Tibial nerve (tissue), 4 donors: ENCODE results near the gene KLHL30. TPM values are rescaled to one million over a fixed set of nuclear protein-coding genes. Genes with fewer than 3 reads are reported as not detected.

Source experiments
- DNase-seq, 2 donors: peaks; one replicate each; pipeline ENCODE4 v3.0.0-alpha.2; 2019; ENCODE audit warnings: low spot score in 2 of 2
- H3K27ac ChIP-seq, 4 donors: fragments of 200-600 bp; sonication (generic) in 3 of 4; one replicate each; pipeline ENCODE4 v1.5.1; 2017 to 2019; ENCODE audit warnings: mild to moderate bottlenecking in 1 of 4
- H3K27me3 ChIP-seq, 2 donors: fragments of 200-600 bp; sonication (generic) in 1 of 2; one replicate each; pipeline versions ENCODE4 v1.5.1 to v1.6.0; 2017 to 2019
- H3K36me3 ChIP-seq, 3 donors: fragments of 200-600 bp; sonication (generic); one replicate each; pipeline ENCODE4 v1.5.1; 2018 to 2019
- H3K4me1 ChIP-seq, 4 donors: fragments of 200-600 bp; sonication (generic) in 3 of 4; one replicate each; pipeline ENCODE4 v1.5.1; 2017 to 2019
- H3K4me3 ChIP-seq, 4 donors: fragments of 200-600 bp; sonication (generic) in 3 of 4; one replicate each; pipeline ENCODE4 v1.5.1; 2017 to 2019; ENCODE audit warnings: mild to moderate bottlenecking in 1 of 4, moderate library complexity in 1 of 4
- H3K9me3 ChIP-seq, 4 donors: fragments of 200-600 bp; sonication (generic) in 3 of 4; one replicate each; pipeline ENCODE4 v1.5.1; 2017 to 2019
- CTCF ChIP-seq, 5 experiments: fragments of 200-600 bp in 3 of 5; fragments of 450-650 bp in 2 of 5; sonication (generic) in 3 of 5; IDR thresholded peaks; one replicate each; pipeline ENCODE4 v1.5.1; 2016 to 2019; ENCODE audit warnings: antibody characterized with exemption in 5 of 5, mild to moderate bottlenecking in 3 of 5, moderate library complexity in 2 of 5
- EP300 ChIP-seq, 2 donors: sonication (generic); formaldehyde crosslinking; IDR thresholded peaks; one replicate each; pipeline ENCODE4 v1.6.1; 2017; ENCODE audit warnings: antibody characterized with exemption in 2 of 2, mild to moderate bottlenecking in 1 of 2
- POLR2A ChIP-seq, 2 donors: fragments of 450-650 bp; IDR thresholded peaks; one replicate each; pipeline ENCODE4 v1.6.1; 2017; ENCODE audit warnings: antibody characterized with exemption in 2 of 2, mild to moderate bottlenecking in 2 of 2, moderate library complexity in 2 of 2
- WGBS, 2 donors: methylation state at CpG; one replicate each; pipeline ENCODE4 v1.1.5; 2018; 5-methylcytosine and 5-hydroxymethylcytosine counted together
- total RNA-seq, 4 donors: library from RNA; depleted of rRNA; stranded (reverse); fragments of >200 nt; gene quantifications; one replicate each; pipeline ENCODE4 v1.1.0, GENCODE V29; 2016

Gene KLHL30
- total RNA-seq, 4 donors from 2014 or later: 0.63 to 2.1 (median 1.6) TPM

- Histone ChIP-seq H3K36me3 (peaks cover 0 to 8% (median 0%) of the 10 kb centered on the region in 3 donors), H3K9me3 (no peaks in the 10 kb centered on the region), H3K4me3 (no peak overlapping the region), H3K27me3 (no peaks in the 10 kb centered on the region), H3K4me1 (peaks cover 0 to 13% (median 0%) of the 10 kb centered on the region in 4 donors), H3K27ac (no peak overlapping the region)
- TF ChIP-seq CTCF (IDR thresholded peaks at IDR 0.05) (no peak), EP300 (IDR thresholded peaks at IDR 0.05) (no peak), POLR2A (IDR thresholded peaks at IDR 0.05) (no peak)
- no peak for DNase-seq
- WGBS, 2 donors: 87 to 95% methylated on average over 14 of the region's 14 CpGs
These were observed 6.6 kb upstream of the KLHL30 start for GRCh38 chr2:238131761-238132462.

- H3K36me3 ChIP-seq: peaks cover 0 to 8% (median 0%) of the 10 kb centered on the region in 3 donors
- no peak for DNase-seq
- peaks cover 0 to 4% (median 0%) of the 10 kb centered on the region in 4 donors for H3K4me1 ChIP-seq
- 71 to 76% methylated on average over 20 to 22 of the region's 23 CpGs for WGBS, 2 donors
- no peak for TF ChIP-seq EP300 (IDR thresholded peaks at IDR 0.05)
- TF ChIP-seq CTCF (IDR thresholded peaks at IDR 0.05): no peak
- no peak for TF ChIP-seq POLR2A (IDR thresholded peaks at IDR 0.05)
- no peak overlapping the region for H3K4me3 ChIP-seq
- no peaks in the 10 kb centered on the region for H3K27me3 ChIP-seq
- no peaks in the 10 kb centered on the region for H3K9me3 ChIP-seq
- H3K27ac ChIP-seq: no peak overlapping the region
These were observed 5.7 kb upstream of the KLHL30 start for GRCh38 chr2:238132463-238133450.

GRCh38 chr2:238133499-238134392, 4.7 kb upstream of the KLHL30 start:
- no peak overlapping the region for H3K27ac ChIP-seq
- H3K4me1 ChIP-seq: peaks cover 0 to 9% (median 1%) of the 10 kb centered on the region in 4 donors
- peaks cover 0 to 3% of the 10 kb centered on the region in 2 donors for H3K27me3 ChIP-seq
- no peak for TF ChIP-seq POLR2A (IDR thresholded peaks at IDR 0.05)
- no peak for DNase-seq
- H3K36me3 ChIP-seq: peaks cover 0 to 8% (median 0%) of the 10 kb centered on the region in 3 donors
- WGBS, 2 donors: 63 to 67% methylated on average over 12 to 13 of the region's 14 CpGs
- H3K9me3 ChIP-seq: no peaks in the 10 kb centered on the region
- H3K4me3 ChIP-seq: no peak overlapping the region

DNA sequence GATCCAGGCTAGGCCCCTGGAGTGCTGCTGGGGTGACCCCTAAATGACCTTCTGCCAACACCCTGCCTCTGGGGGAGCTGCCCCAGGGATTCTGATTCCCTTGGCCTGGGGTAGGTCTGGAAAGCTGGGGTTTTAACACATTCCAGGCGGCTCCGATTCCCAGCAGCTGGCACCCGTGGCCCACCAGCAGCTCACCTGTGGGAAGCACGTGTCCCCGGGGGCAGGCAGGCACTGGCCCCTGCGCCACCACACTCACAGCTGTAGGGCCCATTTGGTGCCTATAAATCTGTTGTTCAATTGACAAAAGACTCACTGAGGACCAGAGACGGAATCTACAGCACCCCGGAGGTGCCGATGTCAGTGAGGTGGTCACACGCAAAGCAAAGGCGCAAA, 4.1 kb upstream of the KLHL30 start:
- TF ChIP-seq EP300 (IDR thresholded peaks at IDR 0.05) (no peak), CTCF (IDR thresholded peaks at IDR 0.05) (no peak), POLR2A (IDR thresholded peaks at IDR 0.05) (no peak)
- DNase-seq: no peak
- H3K4me1 ChIP-seq: peaks cover 0 to 16% (median 4%) of the 10 kb centered on the region in 4 donors
- no peak overlapping the region for H3K27ac ChIP-seq
- H3K36me3 ChIP-seq: peaks cover 0 to 8% (median 0%) of the 10 kb centered on the region in 3 donors
- no peak overlapping the region for H3K4me3 ChIP-seq
- no peaks in the 10 kb centered on the region for H3K9me3 ChIP-seq
- 87 to 95% methylated on average over 4 to 9 of the region's 11 CpGs for WGBS, 2 donors
- peaks cover 0 to 9% of the 10 kb centered on the region in 2 donors for H3K27me3 ChIP-seq

- Histone ChIP-seq H3K36me3 (peaks cover 0 to 8% (median 0%) of the 10 kb centered on the region in 3 donors), H3K27me3 (peaks cover 0 to 9% of the 10 kb centered on the region in 2 donors), H3K9me3 (no peaks in the 10 kb centered on the region), H3K4me3 (no peak overlapping the region), H3K27ac (no peak overlapping the region), H3K4me1 (peaks cover 0 to 20% (median 5%) of the 10 kb centered on the region in 4 donors)
- 84% methylated on average over 15 of the region's 15 CpGs for WGBS, 2 donors
- TF ChIP-seq POLR2A (IDR thresholded peaks at IDR 0.05) (no peak), EP300 (IDR thresholded peaks at IDR 0.05) (no peak), CTCF (IDR thresholded peaks at IDR 0.05) (no peak)
- DNase-seq: no peak
These were observed 2.8 kb upstream of the KLHL30 start for GRCh38 chr2:238135601-238136150.
